ENCODE measurements around the gene MME.
"Not testable (repeated sequence)": the region's sequence is repeated elsewhere in the genome, so short reads cannot be mapped to it uniquely, and the experiment has no call there.

Gene MME

DNA sequence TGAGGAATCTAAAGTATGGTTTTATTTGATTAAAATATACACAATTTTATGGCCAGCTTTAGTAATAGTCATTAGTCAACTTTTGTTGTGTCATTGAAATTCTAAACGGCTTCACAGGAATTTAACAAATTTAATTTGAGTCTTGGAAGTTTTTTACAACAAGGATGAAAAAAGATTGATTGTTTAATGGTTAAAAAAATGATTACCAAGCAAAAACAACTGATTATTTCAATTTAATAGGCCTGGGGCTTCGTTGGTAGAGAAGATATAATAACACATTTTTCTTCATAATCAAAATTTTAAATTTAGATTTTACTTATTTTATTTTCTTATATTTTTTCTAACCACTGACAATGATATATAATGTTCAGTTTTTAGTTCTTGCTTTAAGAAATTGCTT is 4.4 kb downstream of the MME start:
- DNase-seq (ENCODE audit: low read depth) = no peak

DNA sequence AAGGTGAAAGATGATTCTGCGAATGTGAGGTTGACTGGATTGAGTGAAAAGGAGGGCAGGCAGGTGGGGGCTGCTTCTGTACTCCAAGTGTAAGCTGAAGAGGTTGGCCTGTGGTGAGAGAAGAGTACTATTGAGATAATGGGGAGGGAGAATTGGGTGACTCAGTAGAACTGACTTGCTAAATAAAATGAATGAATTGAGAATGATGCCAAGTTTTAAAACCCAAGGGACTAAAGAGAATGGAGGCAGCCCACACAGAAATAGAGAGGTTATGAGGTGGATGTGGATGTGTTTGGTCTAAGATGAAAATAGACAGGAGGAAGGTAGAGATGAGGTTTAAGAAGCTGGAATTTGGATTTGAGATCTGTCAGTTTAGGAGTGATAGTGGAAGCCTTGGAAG is 5.9 kb downstream of the MME start:
- DNase-seq (ENCODE audit: low read depth) = no peak

DNA sequence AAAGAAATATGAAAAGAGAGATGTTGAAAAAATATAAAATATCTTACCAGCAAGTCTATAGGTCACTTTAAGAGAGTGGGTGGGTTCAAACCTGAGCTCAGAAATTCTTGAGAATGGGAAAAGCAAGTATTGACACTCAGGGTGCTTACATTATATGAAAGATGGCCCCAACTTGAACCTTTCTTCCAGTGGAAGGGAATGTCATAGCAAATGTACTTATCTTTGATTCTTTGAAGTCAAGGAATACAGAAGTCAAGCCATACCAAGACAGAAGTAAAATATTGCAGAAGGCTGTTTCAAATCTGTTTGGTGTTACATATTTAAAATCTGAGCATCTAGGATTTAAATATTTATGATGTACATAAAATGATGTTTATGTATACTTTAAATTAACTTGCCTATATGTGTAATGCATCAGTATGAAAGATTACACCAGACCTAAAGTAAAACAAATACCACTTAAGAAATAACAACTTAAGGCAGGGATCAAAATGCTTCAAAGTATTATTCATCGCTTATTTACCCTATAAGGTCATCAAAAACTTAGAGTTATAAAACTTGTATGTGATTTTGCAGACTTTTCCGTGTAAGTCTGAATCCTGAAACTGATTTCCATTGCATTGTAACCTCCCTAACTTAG is 8.7 kb downstream of the MME start:
- no peak for DNase-seq (ENCODE audit: low read depth)

DNA sequence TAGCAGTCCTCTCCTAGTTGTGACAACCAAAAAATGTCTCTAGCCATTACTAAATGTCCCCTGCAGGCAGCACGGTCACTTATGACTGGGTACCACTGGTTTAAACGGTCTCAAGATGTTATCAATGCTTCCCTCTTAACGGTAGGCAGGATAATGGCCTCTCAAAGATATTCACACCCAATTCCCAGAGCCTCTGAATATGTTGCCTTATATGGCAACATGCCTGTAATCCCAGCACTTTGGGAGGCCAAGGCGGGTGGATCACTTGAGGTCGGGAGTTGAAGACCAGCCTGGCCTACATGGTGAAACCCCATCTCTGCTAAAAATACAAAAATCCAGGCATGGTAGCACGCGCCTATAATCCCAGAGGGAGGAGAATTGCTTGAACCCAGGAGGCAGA is 9.4 kb downstream of the MME start:
- DNase-seq (ENCODE audit: low read depth) = no peak

DNA sequence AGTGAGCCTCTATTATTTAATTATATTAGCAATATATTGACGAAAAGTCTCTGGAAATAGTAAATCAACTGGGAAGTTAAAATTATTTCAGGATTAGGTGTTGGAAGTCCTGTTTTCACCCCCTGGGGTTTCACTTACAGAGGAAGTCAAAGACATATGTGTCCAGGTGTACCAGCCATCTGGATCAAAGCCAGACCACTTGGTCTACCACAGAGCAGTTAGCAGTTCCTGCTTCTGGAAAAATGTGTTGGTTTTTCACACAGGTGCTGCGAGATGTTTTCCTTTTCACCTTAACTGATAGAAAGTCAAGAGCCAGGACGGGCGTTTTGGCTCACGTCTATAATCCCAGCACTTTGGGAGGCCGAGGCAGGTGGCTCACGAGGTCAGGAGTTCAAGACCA is 13.1 kb downstream of the MME start:
- no peak for DNase-seq (ENCODE audit: low read depth)

DNA sequence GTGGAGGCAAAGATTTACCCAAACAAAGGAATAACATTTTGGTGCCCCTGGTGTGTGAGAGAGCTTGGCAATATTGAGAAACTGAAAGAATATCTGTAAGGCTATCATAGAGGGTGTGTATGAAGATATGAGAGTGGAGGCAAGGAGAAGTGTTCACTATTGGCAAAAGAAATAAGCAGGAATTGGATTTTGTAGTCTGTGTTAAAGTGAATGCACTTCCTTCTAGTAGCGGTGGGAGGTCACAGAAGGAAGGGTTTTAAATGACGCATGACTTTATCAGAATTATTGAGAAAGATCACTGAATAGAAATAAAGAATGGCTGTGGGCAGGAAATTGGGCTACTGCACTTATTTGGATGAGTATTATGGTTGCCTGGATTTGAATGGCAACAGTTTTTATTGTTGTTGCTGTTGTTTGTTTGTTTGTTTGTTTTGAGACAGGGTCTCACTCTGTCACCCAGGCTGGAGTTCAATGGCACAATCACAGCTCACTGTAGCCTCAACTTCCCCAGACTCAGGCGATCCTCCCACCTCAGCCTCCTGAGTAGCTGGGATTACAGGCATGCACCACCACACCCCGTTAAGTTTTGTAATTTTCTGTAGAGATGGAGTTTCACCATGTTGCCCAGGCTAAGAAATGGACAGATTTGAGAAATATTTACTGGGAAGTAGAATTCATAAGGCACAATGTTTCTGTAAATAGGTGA is 16.3 kb downstream of the MME start:
- no peak for DNase-seq (ENCODE audit: low read depth)

DNA sequence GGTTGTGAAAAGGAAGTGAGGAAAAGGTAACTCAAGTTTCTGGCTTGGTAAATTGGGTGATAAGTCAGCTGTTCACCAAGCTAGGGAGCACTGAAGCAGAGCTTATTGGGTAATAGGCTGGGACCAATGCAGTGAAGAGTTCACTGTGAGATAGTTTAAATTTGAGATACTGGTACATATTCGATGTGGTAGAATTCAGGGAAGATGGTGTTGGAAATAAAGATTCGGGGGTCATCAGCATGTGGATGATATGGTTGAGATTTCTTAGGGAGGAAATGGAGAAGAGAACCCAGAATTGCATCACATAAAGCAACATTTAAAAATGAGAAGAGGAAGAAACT is 16.9 kb downstream of the MME start:
- DNase-seq (ENCODE audit: low read depth) = no peak

DNA sequence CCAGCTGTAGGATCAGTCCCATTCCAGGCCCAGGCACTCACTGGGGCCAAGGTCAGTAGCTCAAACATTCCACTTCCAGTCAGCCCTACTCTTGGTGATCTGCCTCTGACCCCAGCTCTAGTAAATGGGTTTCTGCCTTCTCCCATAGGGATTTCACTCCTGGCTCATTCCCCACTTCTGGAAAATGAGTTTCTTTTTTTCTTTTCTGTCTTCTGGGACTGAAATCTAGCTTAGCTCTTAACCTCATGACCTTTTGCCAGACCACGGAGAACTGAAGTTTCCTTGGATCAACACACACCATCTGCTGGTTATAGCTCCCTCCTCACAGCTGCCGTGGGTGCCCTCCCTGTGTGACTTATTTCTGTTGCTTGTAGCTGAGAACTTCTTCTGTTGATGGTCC is 21.3 kb downstream of the MME start:
- no peak for DNase-seq (ENCODE audit: low read depth)

DNA sequence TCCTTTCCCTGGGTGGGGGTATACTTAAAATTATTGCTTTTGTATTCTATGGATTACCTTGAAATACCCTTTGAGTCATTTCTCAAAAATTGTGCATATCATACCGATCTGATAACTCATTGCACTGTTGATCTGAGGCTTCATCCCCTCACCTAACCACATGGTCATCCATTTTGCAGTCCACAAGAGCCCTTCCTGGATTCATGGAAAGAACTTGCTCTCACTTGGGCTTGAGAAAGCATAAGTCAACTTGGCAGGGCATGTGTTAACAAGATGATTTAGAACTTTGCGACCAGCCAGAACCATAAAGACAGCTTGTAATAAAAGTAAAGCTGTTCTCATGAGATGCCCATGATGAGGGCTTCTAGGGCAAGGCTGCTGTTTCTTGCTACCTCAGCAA is 22.2 kb downstream of the MME start:
- no peak for DNase-seq (ENCODE audit: low read depth)

DNA sequence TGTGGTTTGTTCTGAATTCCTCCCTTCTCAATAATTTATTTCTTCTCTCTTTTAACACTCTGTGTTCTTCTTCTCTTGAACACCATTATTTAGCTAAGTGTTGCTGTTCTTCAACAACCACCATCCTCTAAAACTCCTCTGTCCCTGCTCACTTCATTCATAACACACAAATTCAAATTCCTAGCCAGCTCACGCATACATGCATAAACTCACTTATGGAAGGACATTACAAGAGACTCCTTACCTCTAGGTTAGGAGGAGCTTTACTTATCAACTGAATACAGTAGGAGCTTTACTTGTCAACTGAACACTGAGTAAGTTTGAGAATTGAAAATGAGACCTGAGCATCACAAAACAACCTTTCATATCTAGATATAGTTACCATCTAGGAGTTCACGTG is 23.6 kb downstream of the MME start:
- no peak for DNase-seq (ENCODE audit: low read depth)

DNA sequence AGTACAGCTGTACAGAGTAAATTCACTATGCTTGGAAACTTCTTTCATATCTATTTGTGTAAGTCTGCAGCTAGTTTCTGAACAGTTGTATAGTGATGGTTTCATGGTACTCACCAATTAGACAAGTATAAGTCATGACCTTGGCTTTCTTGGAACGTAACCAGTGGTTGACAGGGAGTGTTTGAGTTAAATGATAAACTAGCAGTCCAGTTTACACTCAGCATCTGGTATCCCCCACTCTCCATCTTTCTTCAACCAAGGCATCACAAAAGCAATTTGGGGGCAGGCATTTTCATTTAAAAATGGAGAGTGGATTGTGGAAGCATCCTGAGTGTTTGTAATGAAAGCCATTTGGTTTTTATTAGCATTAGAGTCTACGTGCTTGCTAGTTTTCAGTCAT is 26.0 kb downstream of the MME start:
- no peak for DNase-seq (ENCODE audit: low read depth)

DNA sequence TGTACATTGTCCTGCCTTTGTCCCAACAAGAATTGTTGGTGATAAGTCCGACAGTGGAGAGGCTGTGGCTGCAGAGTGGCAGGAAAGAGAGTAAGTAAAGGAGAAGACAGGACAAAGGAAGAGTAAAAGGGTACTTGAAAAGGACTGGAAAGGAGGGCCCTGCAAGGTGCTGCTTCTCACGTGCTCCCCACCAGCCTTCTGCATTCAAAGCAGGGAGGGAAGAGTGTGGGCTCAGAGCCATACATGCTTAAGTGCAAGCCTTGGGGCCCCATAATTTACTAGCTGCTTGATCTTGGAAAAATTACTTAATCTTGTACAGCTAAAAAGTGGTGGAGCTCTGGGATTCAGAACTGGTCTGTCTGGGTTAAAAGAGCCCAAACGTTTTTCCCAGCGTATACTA is 29.9 kb downstream of the MME start:
- DNase-seq (ENCODE audit: low read depth) = no peak

DNA sequence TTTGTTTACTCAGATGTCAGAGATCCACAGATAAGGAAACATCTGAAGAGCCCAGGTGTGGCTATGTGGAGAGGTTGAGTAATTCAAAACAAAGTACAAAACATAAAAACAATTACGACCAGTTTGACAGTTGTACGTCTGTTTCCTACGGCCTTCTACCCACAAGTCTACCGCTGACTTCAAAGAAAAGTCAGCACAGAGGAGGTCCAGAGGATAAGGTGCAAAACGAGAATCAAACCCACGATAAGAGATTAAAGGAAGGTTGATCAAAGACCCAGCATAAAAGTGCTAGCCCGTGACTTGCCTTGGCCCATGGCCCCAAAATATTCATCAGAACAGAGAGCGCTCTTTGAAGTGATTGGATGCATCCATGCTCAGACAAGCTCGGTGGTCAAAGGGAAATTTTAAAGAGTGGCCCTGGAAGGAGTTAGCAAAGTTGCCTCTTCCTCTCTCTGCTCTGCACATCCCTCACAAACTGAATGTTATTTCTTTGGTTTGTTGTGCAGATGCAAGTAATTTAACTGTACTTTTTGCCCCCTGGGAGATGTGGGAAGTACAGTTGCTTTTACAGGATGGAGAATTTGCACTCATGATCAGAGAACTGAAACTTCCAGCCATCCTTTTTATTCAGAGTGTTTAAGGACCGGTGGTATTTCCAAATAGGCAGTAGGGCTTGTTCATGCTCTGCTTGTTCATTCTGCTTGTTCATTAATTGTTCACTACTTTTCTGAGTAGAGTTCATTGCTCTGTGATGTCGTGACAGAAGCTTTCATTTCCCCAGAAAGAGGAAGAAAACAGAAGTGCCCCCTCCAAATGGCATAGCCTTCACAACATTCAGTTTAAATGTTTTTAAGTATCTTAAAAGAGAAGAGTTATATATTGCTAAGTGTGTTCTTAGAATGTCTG is 31.1 kb downstream of the MME start:
- DNase-seq (ENCODE audit: low read depth) = no peak

DNA sequence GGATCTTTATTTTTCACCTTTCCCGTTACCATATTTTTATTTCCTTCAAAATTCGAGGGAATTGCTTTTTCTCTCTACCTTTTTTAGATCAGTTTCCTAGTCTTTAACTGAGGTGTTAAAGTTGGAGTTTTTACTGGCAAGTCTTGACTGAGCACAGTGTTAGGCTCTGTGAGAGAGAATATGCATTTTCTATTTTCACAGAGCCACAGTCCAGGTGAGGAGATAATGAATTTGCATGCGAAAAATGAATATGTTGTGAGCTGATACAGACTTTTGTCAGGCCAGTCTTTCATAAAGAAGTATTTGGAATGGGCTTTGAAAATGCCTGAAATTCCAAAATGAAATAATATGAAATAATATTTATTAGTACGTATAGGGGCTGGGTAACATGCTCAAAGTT is 31.9 kb downstream of the MME start:
- DNase-seq (ENCODE audit: low read depth) = no peak

DNA sequence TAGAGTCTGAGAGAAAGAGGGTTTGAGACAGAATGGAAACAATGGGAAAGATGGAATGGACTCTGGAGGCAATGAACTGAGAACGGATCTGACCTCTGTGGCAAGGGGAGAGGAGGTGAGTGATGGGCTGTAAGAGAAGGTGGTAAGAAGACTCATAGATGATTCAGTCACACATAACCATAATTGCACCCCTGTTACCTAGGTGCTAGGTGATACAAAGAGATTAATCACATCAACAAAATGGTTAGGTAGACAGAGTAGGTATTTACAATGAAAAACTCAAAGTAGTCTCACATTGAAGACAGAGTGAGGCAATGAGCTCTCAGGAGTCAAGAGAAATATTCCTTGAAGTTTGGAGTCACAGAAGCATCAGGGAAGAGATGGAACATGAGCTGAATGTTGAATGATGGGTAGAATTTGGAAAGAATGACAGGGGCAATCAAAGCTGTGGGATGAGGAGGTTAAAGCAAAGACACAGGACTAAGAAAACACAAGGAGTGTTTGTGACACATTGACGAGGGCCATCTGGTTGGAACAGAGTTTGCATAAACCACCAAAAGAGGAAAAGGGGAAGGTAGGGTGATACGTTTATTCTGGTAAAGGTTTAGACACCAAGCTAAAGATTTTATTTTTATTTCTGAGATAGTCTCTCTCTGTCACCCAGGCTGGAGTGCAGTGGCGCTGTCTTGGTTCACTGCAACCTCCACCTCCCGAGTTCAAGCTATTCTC is 32.7 kb downstream of the MME start:
- no peak for DNase-seq (ENCODE audit: low read depth)

DNA sequence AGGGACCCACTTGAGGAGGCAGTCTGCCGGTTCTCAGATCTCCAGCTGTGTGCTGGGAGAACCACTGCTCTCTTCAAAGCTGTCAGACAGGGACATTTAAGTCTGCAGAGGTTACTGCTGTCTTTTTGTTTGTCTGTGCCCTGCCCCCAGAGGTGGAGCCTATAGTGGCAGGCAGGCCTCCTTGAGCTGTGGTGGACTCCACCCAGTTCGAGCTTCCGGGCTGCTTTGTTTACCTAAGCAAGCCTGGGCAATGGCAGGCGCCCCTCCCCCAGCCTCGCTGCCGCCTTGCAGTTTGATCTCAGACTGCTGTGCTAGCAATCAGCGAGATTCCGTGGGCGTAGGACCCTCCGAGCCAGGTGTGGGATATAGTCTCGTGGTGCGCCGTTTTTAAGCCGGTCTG is 44.6 kb downstream of the MME start:
- DNase-seq (ENCODE audit: low read depth) = not testable (repeated sequence)

DNA sequence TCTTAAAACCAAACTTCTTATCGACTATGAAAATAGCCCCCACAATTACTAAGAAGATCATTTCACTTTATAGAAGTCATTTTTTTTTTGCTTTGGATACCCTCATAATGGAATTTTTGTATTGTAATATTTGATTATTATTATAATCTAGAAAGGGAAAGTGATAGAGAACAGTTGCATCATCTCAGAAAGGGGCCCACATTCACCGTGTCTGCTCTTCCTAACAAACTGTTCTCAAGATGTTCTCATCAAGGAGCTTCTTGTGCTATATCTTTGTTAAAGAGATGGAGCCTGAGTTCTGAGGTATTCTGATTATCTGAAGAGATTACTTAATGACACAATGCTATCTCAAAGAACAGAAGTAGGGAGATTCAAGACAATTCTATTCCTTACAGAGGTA is 49.3 kb downstream of the MME start:
- no peak for DNase-seq (ENCODE audit: low read depth)

DNA sequence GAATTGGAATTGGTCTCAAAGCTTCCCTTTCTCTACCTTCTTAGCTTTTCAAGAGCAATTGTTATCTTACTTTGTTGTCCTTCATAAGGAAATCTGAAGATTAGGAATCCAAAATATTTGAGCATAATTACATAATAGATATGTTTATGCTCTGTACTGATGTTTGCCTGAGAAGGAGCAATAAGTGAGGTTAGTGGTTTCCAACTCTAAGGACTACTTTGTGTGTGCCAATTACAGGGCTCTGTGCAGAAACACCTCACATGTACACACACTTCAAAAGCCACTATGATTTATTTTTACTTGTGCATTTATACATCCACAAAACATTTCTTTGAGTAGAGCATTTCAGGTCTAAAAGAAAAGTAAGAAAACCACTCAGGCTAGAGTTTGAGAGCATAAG is 49.9 kb downstream of the MME start:
- DNase-seq (ENCODE audit: low read depth) = no peak

DNA sequence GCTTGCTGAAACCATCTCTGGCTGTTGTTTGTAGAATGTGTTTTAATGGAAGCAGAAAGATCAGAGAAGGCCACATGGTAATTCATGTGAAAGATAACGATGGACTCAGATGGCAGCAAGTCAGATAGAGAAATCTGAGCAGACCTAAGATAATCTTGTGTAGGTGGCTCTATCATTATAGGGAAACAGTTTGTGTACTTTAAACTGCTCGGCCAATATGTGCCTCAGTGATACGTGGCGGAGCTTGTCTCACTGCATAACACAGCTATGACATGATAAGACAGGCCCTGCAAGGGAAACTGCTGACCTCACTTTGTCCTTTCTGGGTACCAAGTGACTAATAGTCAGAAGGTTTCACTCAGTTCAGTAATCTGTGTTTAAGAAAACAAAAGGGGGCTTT is 51.0 kb downstream of the MME start:
- no peak for DNase-seq (ENCODE audit: low read depth)

DNA sequence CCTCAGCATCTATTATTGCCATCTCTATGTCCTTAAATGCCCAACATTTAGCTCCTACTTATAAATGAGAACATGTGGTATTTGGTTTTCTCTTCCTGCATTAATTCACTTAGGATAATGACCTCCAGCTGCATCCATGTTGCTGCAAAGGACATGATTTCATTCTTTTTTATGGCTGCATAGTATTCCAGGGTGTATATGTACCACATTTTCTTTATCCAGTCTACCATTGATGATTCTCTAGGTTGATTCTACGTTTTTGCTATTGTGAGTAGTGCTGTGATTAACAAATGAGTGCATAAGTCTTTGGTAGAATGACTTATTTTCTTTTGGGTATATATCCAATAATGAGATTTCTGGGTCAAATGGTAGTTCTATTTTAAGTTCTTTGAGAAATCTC is 54.2 kb downstream of the MME start:
- not testable (repeated sequence) for DNase-seq (ENCODE audit: low read depth)

DNA sequence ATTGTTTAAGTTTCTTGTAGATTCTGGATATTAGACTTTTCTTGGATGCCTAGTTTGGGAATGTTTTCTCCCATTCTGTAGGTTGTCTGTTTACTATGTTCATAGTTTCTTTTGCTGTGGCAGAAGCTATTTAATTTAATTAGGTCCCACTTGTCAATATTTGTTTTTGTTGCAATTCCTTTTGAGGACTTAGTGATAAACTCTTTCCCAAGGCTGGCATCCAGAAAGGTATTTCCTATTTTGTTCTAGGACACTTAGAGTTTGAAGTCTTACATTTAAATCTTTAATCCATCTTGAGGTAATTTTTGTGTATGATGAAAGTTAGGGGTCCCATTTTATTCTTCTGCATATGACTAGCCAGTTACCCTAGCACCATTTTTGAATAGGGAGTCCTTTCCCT is 54.9 kb downstream of the MME start:
- no peak for DNase-seq (ENCODE audit: low read depth)

DNA sequence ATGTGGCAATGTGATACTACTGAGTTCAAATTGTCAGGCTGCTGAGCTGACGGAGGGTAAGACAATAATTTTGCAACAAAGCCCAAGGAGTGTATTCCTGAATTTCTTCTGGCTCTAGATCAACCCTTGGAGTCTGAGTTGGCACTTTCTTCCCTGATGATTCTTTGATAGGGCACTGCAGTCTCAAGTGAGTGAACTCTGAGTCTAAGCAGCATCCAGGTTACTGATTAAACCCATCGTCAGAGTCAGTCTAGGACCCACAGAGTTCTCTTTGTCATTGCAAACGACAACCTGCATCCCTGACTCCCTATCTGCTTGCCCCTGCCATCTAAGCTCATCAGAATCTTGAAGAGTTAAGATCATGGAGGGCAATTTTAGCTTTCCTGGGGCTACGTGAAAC is 58.6 kb downstream of the MME start:
- no peak for DNase-seq (ENCODE audit: low read depth)

DNA sequence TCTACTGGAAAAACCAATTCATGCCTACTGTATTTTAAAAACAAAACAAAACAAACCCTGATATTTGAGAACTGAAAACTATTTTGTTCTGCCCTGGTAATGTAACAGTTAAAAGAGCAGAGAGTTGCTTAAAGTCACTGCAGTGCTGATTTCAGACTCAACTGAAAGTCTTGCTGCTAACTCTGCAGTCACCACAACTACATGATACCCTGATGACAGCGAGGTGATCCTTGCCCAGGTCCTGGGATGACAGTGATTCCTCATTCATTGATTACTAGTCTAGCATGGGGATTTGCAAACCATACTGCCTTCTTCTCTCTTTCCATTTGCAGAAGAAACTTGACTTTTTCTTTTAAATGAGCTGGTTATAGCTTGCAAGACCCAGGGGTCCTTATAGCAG is 67.5 kb downstream of the MME start:
- no peak for DNase-seq (ENCODE audit: low read depth)
